IMR-90 (cell line): ENCODE results near the gene MPND. TPM values are rescaled to one million over a fixed set of nuclear protein-coding genes. Genes with fewer than 3 reads are reported as not detected.

Experiments
- ATAC-seq: fragments of 200-7000 bp; cut with Tn5 transposase; 2 replicates; pipeline ENCODE4 v1.9.1; 2020; ENCODE audit warnings: low read depth, mild to moderate bottlenecking, moderate library complexity
- BruUV-seq: library from RNA; stranded (reverse); fragments of 400-500 nt; replicated peaks from 2 replicates; lab custom pipeline; 2021; lab: Mats Ljungman, UMichigan
- CTCF ChIA-PET: fragments of 300-600 bp; formaldehyde crosslinking; extraction: SDS; loops from one replicate; lab custom pipeline; 2021; ENCODE audit warnings: antibody characterized with exemption; lab: Yijun Ruan, JAX
- POLR2A ChIA-PET: fragments of 300-600 bp; sonication (Branson Sonifier 250); formaldehyde crosslinking; loops from one replicate; lab custom pipeline; 2022; ENCODE audit warnings: antibody characterized with exemption; ENCODE audit not compliant: unreplicated experiment; lab: Charles Lee
- DNase-seq: peaks from one replicate; pipeline ENCODE4 v3.0.0; 2013
- H2AFZ ChIP-seq: replicated peaks from 2 replicates; pipeline ENCODE3; 2013; ENCODE audit warnings: low read length, mild to moderate bottlenecking; ENCODE audit not compliant: poor library complexity
- H2AK5ac ChIP-seq: 2 replicates; pipeline ENCODE4 v1.6.1; 2013; ENCODE audit warnings: low read depth, low read length, inconsistent platforms
- H2AK9ac ChIP-seq: replicated peaks from 2 replicates; pipeline ENCODE3; 2013; ENCODE audit warnings: mild to moderate bottlenecking, low read depth, low read length, moderate library complexity; ENCODE audit not compliant: poor library complexity
- H2BK120ac ChIP-seq: 2 replicates; pipeline ENCODE4 v1.6.1; 2013; ENCODE audit warnings: low read depth, low read length, inconsistent platforms
- H2BK15ac ChIP-seq: 3 replicates; pipeline ENCODE4 v1.6.1; 2013; ENCODE audit warnings: low read depth, low read length, inconsistent platforms
- H2BK20ac ChIP-seq: 2 replicates; pipeline ENCODE4 v1.6.1; 2013; ENCODE audit warnings: low read depth, mild to moderate bottlenecking, inconsistent platforms, low read length, moderate library complexity
- H2BK5ac ChIP-seq: 2 replicates; pipeline ENCODE4 v1.6.1; 2013; ENCODE audit warnings: mild to moderate bottlenecking, low read depth, low read length, inconsistent platforms; ENCODE audit not compliant: poor library complexity, severe bottlenecking
- H3K14ac ChIP-seq: replicated peaks from 2 replicates; pipeline ENCODE4 v1.6.1; 2013; ENCODE audit warnings: low read depth, low read length, inconsistent platforms
- H3K18ac ChIP-seq: 2 replicates; pipeline ENCODE4 v1.6.1; 2013; ENCODE audit warnings: low read depth, low read length, control low read depth
- H3K23ac ChIP-seq: 2 replicates; pipeline ENCODE4 v1.6.1; 2013; ENCODE audit warnings: low read depth, low read length, inconsistent platforms
- H3K27ac ChIP-seq: 2 replicates; pipeline ENCODE4 v1.5.1; 2013; ENCODE audit warnings: mild to moderate bottlenecking, control low read depth, low read length; ENCODE audit not compliant: insufficient read depth
- H3K27me3 ChIP-seq: 2 replicates; pipeline ENCODE4 v1.6.1; 2013; ENCODE audit warnings: low read length; ENCODE audit not compliant: control insufficient read depth, insufficient read depth
- H3K36me3 ChIP-seq: 2 replicates; pipeline ENCODE4 v1.6.1; 2013; ENCODE audit warnings: low read length, mixed read lengths; ENCODE audit not compliant: control insufficient read depth, insufficient read depth
- H3K4ac ChIP-seq: 2 replicates; pipeline ENCODE4 v1.6.1; 2013; ENCODE audit warnings: low read depth, low read length, inconsistent platforms
- H3K4me1 ChIP-seq: 2 replicates; pipeline ENCODE4 v1.6.1; 2013; ENCODE audit warnings: low read length, mixed read lengths; ENCODE audit not compliant: control insufficient read depth, insufficient read depth
- H3K4me2 ChIP-seq: 2 replicates; pipeline ENCODE4 v1.6.1; 2013; ENCODE audit warnings: low read depth, mild to moderate bottlenecking, control low read depth, low read length, moderate library complexity
- H3K4me3 ChIP-seq: 2 replicates; pipeline ENCODE4 v1.5.1; 2013; ENCODE audit warnings: low read depth, mild to moderate bottlenecking, control low read depth, low read length, moderate library complexity; ENCODE audit not compliant: insufficient read depth
- H3K56ac ChIP-seq: 2 replicates; pipeline ENCODE4 v1.6.1; 2013; ENCODE audit warnings: low read length, inconsistent platforms; ENCODE audit not compliant: insufficient read depth; ENCODE audit errors: extremely low read depth
- H3K79me1 ChIP-seq, 2 experiments: 2 replicates each; pipeline ENCODE4 v1.6.1; 2013; ENCODE audit warnings: low read length in 2 of 2, inconsistent platforms in 1 of 2, low read depth in 1 of 2
- H3K9ac ChIP-seq: 2 replicates; pipeline ENCODE4 v1.6.1; 2013; ENCODE audit warnings: low read depth, low read length, control low read depth
- H3K9me1 ChIP-seq: 2 replicates; pipeline ENCODE4 v1.6.1; 2013; ENCODE audit warnings: low read length, inconsistent platforms; ENCODE audit not compliant: insufficient read depth
- H3K9me3 ChIP-seq: 2 replicates; pipeline ENCODE4 v1.6.1; 2013; ENCODE audit warnings: low read length; ENCODE audit not compliant: control insufficient read depth, insufficient read depth
- H4K20me1 ChIP-seq: 2 replicates; pipeline ENCODE4 v1.6.1; 2013; ENCODE audit warnings: low read length, inconsistent platforms; ENCODE audit not compliant: insufficient read depth
- H4K5ac ChIP-seq: 2 replicates; pipeline ENCODE4 v1.6.1; 2013; ENCODE audit warnings: mild to moderate bottlenecking, low read depth, low read length, control low read depth
- H4K8ac ChIP-seq, 2 experiments: 2 replicates each; pipeline ENCODE4 v1.6.1; 2013; ENCODE audit warnings: low read depth in 2 of 2, low read length in 2 of 2, control low read depth in 1 of 2, inconsistent platforms in 1 of 2
- H4K91ac ChIP-seq: 2 replicates; pipeline ENCODE4 v1.6.1; 2013; ENCODE audit warnings: low read depth, low read length, inconsistent platforms; ENCODE audit not compliant: insufficient read depth
- BHLHE40 ChIP-seq: fragments of 150-350 bp; IDR thresholded peaks from 2 replicates; pipeline ENCODE4 v1.6.1; 2016; ENCODE audit warnings: mild to moderate bottlenecking, low read depth, low read length
- CHD1 ChIP-seq: IDR thresholded peaks from 2 replicates; pipeline ENCODE4 v1.6.1; 2012; ENCODE audit warnings: low read depth, low read length, improper control_type of control experiment
- FOS ChIP-seq: fragments of 150-350 bp; IDR thresholded peaks from 2 replicates; pipeline ENCODE4 v1.6.1; 2016; ENCODE audit warnings: low read depth, low read length
- MAZ ChIP-seq: IDR thresholded peaks from 2 replicates; pipeline ENCODE4 v1.6.1; 2012; ENCODE audit warnings: low read depth, mild to moderate bottlenecking, low read length, improper control_type of control experiment, moderate library complexity, borderline replicate concordance
- RAD21 ChIP-seq: IDR thresholded peaks from 2 replicates; pipeline ENCODE4 v1.6.1; 2012; ENCODE audit warnings: low read length, improper control_type of control experiment
- RCOR1 ChIP-seq: IDR thresholded peaks from 2 replicates; pipeline ENCODE4 v1.6.1; 2012; ENCODE audit warnings: mild to moderate bottlenecking, low read length, improper control_type of control experiment; ENCODE audit not compliant: insufficient replicate concordance
- RFX5 ChIP-seq: IDR thresholded peaks from 2 replicates; pipeline ENCODE4 v1.8.0; 2012; ENCODE audit warnings: low read depth, mild to moderate bottlenecking, low read length, moderate library complexity
- SMC3 ChIP-seq: fragments of 150-350 bp; IDR thresholded peaks from 2 replicates; pipeline ENCODE4 v1.6.1; 2016; ENCODE audit warnings: low read depth, mild to moderate bottlenecking, antibody characterized with exemption, low read length, moderate library complexity
- WGBS, 2 experiments: methylation state at CpG; one replicate each; pipeline versions ENCODE4 v1.1.5 to v1.1.7; 2013; ENCODE audit warnings: missing lambda C conversion rate in 2 of 2; ENCODE audit not compliant: insufficient read length in 1 of 2; ENCODE audit errors: extremely low coverage in 2 of 2; 5-methylcytosine and 5-hydroxymethylcytosine counted together
- dilution Hi-C: fragments of 300-500 bp; cut with HindIII; formaldehyde crosslinking; loops from one replicate; pipeline ENCODE4 v1.14.3; 2018; ENCODE audit warnings: low sequenced_read_pairs; ENCODE audit not compliant: unreplicated experiment
- in situ Hi-C: fragments of 300-500 bp; cut with MboI; formaldehyde crosslinking; loops from 3 replicates; pipeline ENCODE4 v1.14.3; 2019; ENCODE audit warnings: low sequenced_read_pairs, inconsistent platforms, mixed read lengths
- intact Hi-C: fragments of 100-400 bp; cut with micrococcal nuclease; formaldehyde crosslinking; loops from 2 replicates; pipeline ENCODE4 v1.10.0; 2022
- polyA plus RNA-seq, 3 experiments: library from polyadenylated mRNA; depleted of rRNA; stranded (reverse); fragments of >200 nt; gene quantifications; 2 replicates each; pipeline ENCODE4 v1.2.3, GENCODE V29; 2012; ENCODE audit warnings: low replicate concordance in 1 of 3
- total RNA-seq: library from RNA; depleted of rRNA; stranded (reverse); fragments of >200 nt; gene quantifications from 2 replicates; pipeline ENCODE4 v1.2.3, GENCODE V29; 2012
- TF ChIP-seq, protein P1 (sequence below): fragments of 150-350 bp; IDR thresholded peaks from 2 replicates; pipeline ENCODE4 v1.6.1; 2017; ENCODE audit warnings: mild to moderate bottlenecking, antibody characterized with exemption, low read length, low read depth

The MPND gene
- total and polyA plus RNA-seq, 2 of the 4 experiments (the other 2 are of a cell fraction): 2.3 to 8.1 TPM

DNA sequence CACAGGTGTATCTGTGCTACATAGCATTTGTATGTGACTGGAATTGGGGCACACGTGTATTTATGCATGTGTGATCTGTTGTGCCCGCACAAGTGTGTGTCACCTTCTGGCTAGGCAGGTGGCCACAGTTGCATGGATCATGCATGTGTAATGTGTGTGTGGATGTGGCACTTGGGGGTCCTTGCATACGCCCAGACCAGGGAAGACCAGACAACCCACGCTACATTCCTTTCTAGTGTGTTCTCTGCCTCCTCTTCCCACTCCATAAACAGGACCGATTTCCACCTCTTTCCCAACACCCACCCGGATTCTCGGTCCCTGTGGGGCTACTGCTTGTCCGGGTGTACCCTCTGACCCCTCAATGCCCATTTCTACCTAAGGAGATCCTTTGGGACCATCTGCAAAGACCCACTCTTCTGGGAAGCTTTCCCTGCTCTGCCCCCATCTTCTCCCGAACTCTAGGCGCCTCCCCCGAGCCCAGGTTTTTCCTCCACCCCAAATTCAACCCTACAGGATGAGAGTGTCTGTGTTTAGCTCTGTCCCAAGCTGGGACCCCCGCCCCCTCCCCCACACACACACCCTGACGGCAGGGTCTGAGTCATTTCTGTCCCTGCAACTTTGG lies 17.0 kb upstream of the MPND start:
- CTCF ChIA-PET: no interaction called here
- Histone ChIP-seq H3K56ac (no peak overlapping the region), H4K8ac (no peak overlapping the region), H3K9me1 (no peaks in the 10 kb centered on the region), H3K79me1 (no peaks in the 10 kb centered on the region), H2AK5ac (no peak overlapping the region), H3K27ac (no peak overlapping the region), H3K23ac (no peak overlapping the region), H2BK15ac (no peak overlapping the region), H3K18ac (no peak overlapping the region), H2AK9ac (no peak overlapping the region), H4K20me1 (no peaks in the 10 kb centered on the region), H4K91ac (no peak overlapping the region), H3K4me1 (no peaks in the 10 kb centered on the region), H3K36me3 (no peaks in the 10 kb centered on the region), H3K9ac (no peak overlapping the region), H2BK120ac (no peak overlapping the region), H4K5ac (no peak overlapping the region), H2AFZ (peak overlapping the region; percentile 84), H3K9me3 (peaks cover 3% of the 10 kb centered on the region; the same call in 1 of the 2 replicates), H2BK5ac (no peak overlapping the region), H3K14ac (no peak overlapping the region), H2BK20ac (no peak overlapping the region), H3K4me3 (no peak overlapping the region), H3K4me2 (no peak overlapping the region; the same call in 1 of the 2 replicates), H3K4ac (no peak overlapping the region), H3K27me3 (no peaks in the 10 kb centered on the region; the same call in 1 of the 2 replicates)
- intact Hi-C loops: no loop called here
- BruUV-seq: no TSS peak
- no peak for DNase-seq
- dilution Hi-C loops: no loop called here
- in situ Hi-C loops: no loop called here
- no peak for ATAC-seq
- TF ChIP-seq MAZ: no peak
- no peak for TF ChIP-seq RFX5
- TF ChIP-seq, protein P1, sequence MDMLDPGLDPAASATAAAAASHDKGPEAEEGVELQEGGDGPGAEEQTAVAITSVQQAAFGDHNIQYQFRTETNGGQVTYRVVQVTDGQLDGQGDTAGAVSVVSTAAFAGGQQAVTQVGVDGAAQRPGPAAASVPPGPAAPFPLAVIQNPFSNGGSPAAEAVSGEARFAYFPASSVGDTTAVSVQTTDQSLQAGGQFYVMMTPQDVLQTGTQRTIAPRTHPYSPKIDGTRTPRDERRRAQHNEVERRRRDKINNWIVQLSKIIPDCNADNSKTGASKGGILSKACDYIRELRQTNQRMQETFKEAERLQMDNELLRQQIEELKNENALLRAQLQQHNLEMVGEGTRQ: no peak
- no peak for TF ChIP-seq RAD21
- no peak for TF ChIP-seq FOS
- no peak for TF ChIP-seq RCOR1
- no peak for TF ChIP-seq BHLHE40
- TF ChIP-seq CHD1: no peak
- no peak for TF ChIP-seq SMC3
- WGBS, 2 experiments: 45% methylated on average over 8 of the region's 13 CpGs; no CpG with 5 or more reads in 1 of the 2 experiments
- POLR2A ChIA-PET: no interaction called here
